Naive thymus-derived CD4-positive, alpha-beta T cell (primary cell): ENCODE measurements around the gene DISP2. TPM values are rescaled to one million over a fixed set of nuclear protein-coding genes. Genes with fewer than 3 reads are reported as not detected.

Source experiments
- ATAC-seq: fragments of 150-1000 bp; cut with Tn5 transposase; 2 replicates; pipeline ENCODE4 v1.10.0; 2021; ENCODE audit warnings: mild to moderate bottlenecking, moderate library complexity
- CTCF ChIA-PET: fragments of 350-600 bp; sonication (Branson Sonifier 250); formaldehyde crosslinking; loops from one replicate; lab custom pipeline; 2021; ENCODE audit warnings: antibody characterized with exemption; lab: Charles Lee
- POLR2A ChIA-PET: fragments of 350-600 bp; sonication (Branson Sonifier 250); formaldehyde crosslinking; loops from one replicate; lab custom pipeline; 2021; ENCODE audit warnings: antibody characterized with exemption, inconsistent platforms; lab: Charles Lee
- DNase-seq, 9 donors: peaks; one replicate each; pipeline versions ENCODE4 v3.0.0 to v3.0.0-alpha.2; 2020 to 2022; ENCODE audit warnings: mixed read lengths in 1 of 9
- H3K27ac ChIP-seq: one replicate; pipeline ENCODE4 v1.7.0; 2013; ENCODE audit warnings: mild to moderate bottlenecking, low read depth, low read length, moderate library complexity
- H3K27me3 ChIP-seq, 2 donors: one replicate each; pipeline ENCODE4 v1.7.0; 2013; ENCODE audit warnings: low read length in 2 of 2, mild to moderate bottlenecking in 2 of 2, moderate library complexity in 2 of 2; ENCODE audit not compliant: control insufficient read depth in 2 of 2, insufficient read depth in 2 of 2
- H3K36me3 ChIP-seq, 3 experiments: 1 replicate in 2 of 3; 2 replicates in 1 of 3; pipeline ENCODE4 v1.7.0; 2013; ENCODE audit warnings: low read length in 3 of 3, mild to moderate bottlenecking in 3 of 3, moderate library complexity in 1 of 3; ENCODE audit not compliant: insufficient read depth in 3 of 3, control insufficient read depth in 2 of 3
- H3K4me1 ChIP-seq, 2 donors: one replicate each; pipeline ENCODE4 v1.7.0; 2013; ENCODE audit warnings: low read length in 2 of 2, mild to moderate bottlenecking in 2 of 2, moderate library complexity in 1 of 2; ENCODE audit not compliant: control insufficient read depth in 2 of 2, insufficient read depth in 2 of 2
- H3K4me3 ChIP-seq: 2 replicates; pipeline ENCODE4 v1.7.0; 2013; ENCODE audit warnings: mild to moderate bottlenecking, low read length
- H3K9me3 ChIP-seq, 3 experiments: 1 replicate in 2 of 3; 2 replicates in 1 of 3; pipeline ENCODE4 v1.7.0; 2013; ENCODE audit warnings: low read length in 3 of 3; ENCODE audit not compliant: control insufficient read depth in 2 of 3
- H3K27ac Mint-ChIP-seq, 9 donors: one replicate each; pipeline ENCODE4 v1.8.0; 2020 to 2022; ENCODE audit warnings: mixed read lengths in 9 of 9, mild to moderate bottlenecking in 8 of 9, moderate library complexity in 5 of 9, inconsistent platforms in 2 of 9
- H3K27me3 Mint-ChIP-seq, 5 donors: one replicate each; pipeline ENCODE4 v1.8.0; 2021 to 2022; ENCODE audit warnings: mixed read lengths in 5 of 5, mild to moderate bottlenecking in 1 of 5
- H3K36me3 Mint-ChIP-seq, 5 donors: one replicate each; pipeline ENCODE4 v1.8.0; 2020 to 2022; ENCODE audit warnings: mixed read lengths in 5 of 5, mild to moderate bottlenecking in 3 of 5, inconsistent platforms in 1 of 5
- H3K4me1 Mint-ChIP-seq, 7 donors: one replicate each; pipeline ENCODE4 v1.8.0; 2020 to 2022; ENCODE audit warnings: mixed read lengths in 7 of 7, mild to moderate bottlenecking in 3 of 7, inconsistent platforms in 1 of 7
- H3K4me3 Mint-ChIP-seq, 10 donors: one replicate each; pipeline ENCODE4 v1.8.0; 2020 to 2022; ENCODE audit warnings: mild to moderate bottlenecking in 10 of 10, mixed read lengths in 10 of 10, moderate library complexity in 6 of 10, inconsistent platforms in 2 of 10
- H3K9me3 Mint-ChIP-seq, 11 donors: one replicate each; pipeline ENCODE4 v1.8.0; 2020 to 2022; ENCODE audit warnings: mixed read lengths in 11 of 11, mild to moderate bottlenecking in 4 of 11, inconsistent platforms in 1 of 11, moderate library complexity in 1 of 11
- intact Hi-C, 2 donors: fragments of 100-400 bp; cut with micrococcal nuclease; formaldehyde crosslinking; loops; one replicate each; pipeline ENCODE4 v1.15.1; 2023
- polyA plus RNA-seq, 2 donors: library from polyadenylated mRNA; unstranded; fragments of 300-500 nt; fragmentation: Illumina TruSeq; gene quantifications; one replicate each; pipeline ENCODE4 v1.2.3, GENCODE V29; 2021
- total RNA-seq, 6 experiments: library from RNA in 5 of 6; stranded (reverse) in 5 of 6; gene quantifications; 1 replicate in 5 of 6; 2 replicates in 1 of 6; pipeline ENCODE4 v1.2.3 and lab custom pipeline; 2021 to 2026

The DISP2 gene
- total and polyA plus RNA-seq, 7 experiments from 2014 or later = 0.05 to 0.51 (median 0.07) TPM; not detected in 3

GRCh38 chr15:40381818-40382529, 24.0 kb downstream of the DISP2 start:
- intact Hi-C loops = loop anchor here (1.0 to 5.0 kb wide), 11 partner anchors 14 to 425 kb away; partner anchors contain the start of genes DISP2 (in 2 of the 2), BAHD1 (in 1 of the 2), DNAJC17 (in 1 of the 2) and IVD (in 1 of the 2)
- Mint-ChIP-seq H3K36me3 (peaks cover 0 to 21% (median 5%) of the 10 kb centered on the region in 5 donors), H3K9me3 (no peaks in the 10 kb centered on the region), H3K27ac (peak overlapping the region in 2 of 9 donors; percentile 23 to 91), H3K4me3 (peak overlapping the region in 3 of 10 donors; percentile 98 to 99 (median 98)), H3K4me1 (peaks cover 16 to 26% (median 22%) of the 10 kb centered on the region in 7 donors), H3K27me3 (peaks cover 0 to 18% (median 0%) of the 10 kb centered on the region in 5 donors)
- ChIA-PET CTCF (interaction anchor here (1.3 to 1.4 kb wide), 3 partner anchors 12 to 44 kb away, joined by 3 to 5 read pairs (median 4); no protein-coding TSS in a partner anchor), POLR2A (interaction anchor here (1.0 to 2.2 kb wide), 7 partner anchors 10 to 71 kb away, joined by 3 to 19 read pairs (median 4); partner anchors contain the start of gene IVD)
- Histone ChIP-seq H3K27ac (no peak overlapping the region), H3K27me3 (no peaks in the 10 kb centered on the region), H3K4me1 (peaks cover 6 to 7% of the 10 kb centered on the region in 2 donors), H3K9me3 (no peaks in the 10 kb centered on the region), H3K4me3 (no peak overlapping the region), H3K36me3 (peaks cover 0 to 9% (median 0%) of the 10 kb centered on the region in 3 experiments)
- ATAC-seq (no peak), DNase-seq (no peak)

- peak; percentile 78 to 93 (median 91) for DNase-seq
- Histone ChIP-seq H3K4me3 (peak within 1 kb of the TSS; percentile 70), H3K36me3 (peaks cover 0 to 14% (median 0%) of the 10 kb centered on the region in 3 experiments), H3K27me3 (no peaks in the 10 kb centered on the region), H3K9me3 (no peaks in the 10 kb centered on the region), H3K27ac (peak within 1 kb of the TSS; percentile 65), H3K4me1 (peaks cover 6 to 7% of the 10 kb centered on the region in 2 donors)
- H3K9me3 Mint-ChIP-seq = no peaks in the 10 kb centered on the region
- ChIA-PET CTCF (interaction anchor here (1.3 to 1.4 kb wide), 3 partner anchors 13 to 45 kb away, joined by 3 to 5 read pairs (median 4); no protein-coding TSS in a partner anchor), POLR2A (interaction anchor here (1.0 to 2.2 kb wide), 6 partner anchors 13 to 70 kb away, joined by 3 to 19 read pairs (median 4); partner anchors contain the start of gene IVD)
- intact Hi-C loops = loop anchor here (1.0 to 5.0 kb wide), 11 partner anchors 15 to 424 kb away; partner anchors contain the start of genes DISP2 (in 2 of the 2), BAHD1 (in 1 of the 2), DNAJC17 (in 1 of the 2) and IVD (in 1 of the 2)
- ATAC-seq = peak; percentile 100
- peaks cover 0 to 30% (median 10%) of the 10 kb centered on the region in 5 donors for H3K36me3 Mint-ChIP-seq
- H3K27me3 Mint-ChIP-seq = peaks cover 0 to 13% (median 0%) of the 10 kb centered on the region in 5 donors
- peak within 1 kb of the TSS; percentile 63 to 95 (median 85) for H3K27ac Mint-ChIP-seq
- H3K4me3 Mint-ChIP-seq = peak within 1 kb of the TSS; percentile 92 to 99 (median 98)
- peaks cover 14 to 26% (median 22%) of the 10 kb centered on the region in 7 donors for H3K4me1 Mint-ChIP-seq
Measured at GRCh38 chr15:40382580-40383456, 24.8 kb downstream of the DISP2 start, which contains the start of gene KNSTRN. KNSTRN (plus strand) TSS chr15:40382721; CDS start chr15:40382836, 115 bp downstream.

- intact Hi-C loops = no loop called here
- ChIA-PET POLR2A (no interaction called here), CTCF (interaction anchor here (1.0 kb wide), 1 partner anchor 18 kb away, joined by 3 read pairs; no protein-coding TSS in a partner anchor)
- Histone ChIP-seq H3K4me1 (peaks cover 6 to 7% of the 10 kb centered on the region in 2 donors), H3K4me3 (no peak overlapping the region), H3K36me3 (peaks cover 0 to 31% (median 0%) of the 10 kb centered on the region in 3 experiments), H3K9me3 (no peaks in the 10 kb centered on the region), H3K27ac (no peak overlapping the region), H3K27me3 (no peaks in the 10 kb centered on the region)
- Mint-ChIP-seq H3K4me3 (no peak overlapping the region), H3K27me3 (no peaks in the 10 kb centered on the region), H3K9me3 (no peaks in the 10 kb centered on the region), H3K4me1 (peaks cover 15 to 29% (median 21%) of the 10 kb centered on the region in 7 donors), H3K27ac (no peak overlapping the region), H3K36me3 (peaks cover 0 to 44% (median 23%) of the 10 kb centered on the region in 5 donors)
- DNase-seq (no peak), ATAC-seq (no peak)
Measured at GRCh38 chr15:40386480-40386879, 28.5 kb downstream of the DISP2 start.

- no peaks in the 10 kb centered on the region for H3K9me3 Mint-ChIP-seq
- intact Hi-C loops = no loop called here
- H3K36me3 Mint-ChIP-seq = peaks cover 0 to 52% (median 29%) of the 10 kb centered on the region in 5 donors
- Histone ChIP-seq H3K9me3 (no peaks in the 10 kb centered on the region), H3K4me3 (no peak overlapping the region), H3K4me1 (no peaks in the 10 kb centered on the region), H3K36me3 (peaks cover 0 to 51% (median 0%) of the 10 kb centered on the region in 3 experiments), H3K27ac (no peak overlapping the region), H3K27me3 (no peaks in the 10 kb centered on the region)
- DNase-seq = no peak
- ChIA-PET CTCF (interaction anchor here (1.1 kb wide), 1 partner anchor 29 kb away, joined by 3 read pairs; no protein-coding TSS in a partner anchor), POLR2A (no interaction called here)
- peaks cover 0 to 17% (median 7%) of the 10 kb centered on the region in 7 donors for H3K4me1 Mint-ChIP-seq
- no peaks in the 10 kb centered on the region for H3K27me3 Mint-ChIP-seq
- peak; percentile 84 for ATAC-seq
- no peak overlapping the region for H3K27ac Mint-ChIP-seq
- no peak overlapping the region for H3K4me3 Mint-ChIP-seq
Measured at GRCh38 chr15:40388941-40389823, 31.2 kb downstream of the DISP2 start.

- no peak overlapping the region for H3K27ac Mint-ChIP-seq
Measured at GRCh38 chr15:40389824-40390595, 32.0 kb downstream of the DISP2 start.

More at GRCh38 chr15:40389824-40390595, 32.0 kb downstream of the DISP2 start:
- ChIA-PET CTCF (interaction anchor here (1.1 kb wide), 1 partner anchor 28 kb away, joined by 3 read pairs; no protein-coding TSS in a partner anchor), POLR2A (no interaction called here)
- H3K36me3 Mint-ChIP-seq = peaks cover 0 to 51% (median 29%) of the 10 kb centered on the region in 5 donors
- Histone ChIP-seq H3K9me3 (no peaks in the 10 kb centered on the region), H3K27me3 (no peaks in the 10 kb centered on the region), H3K4me3 (no peak overlapping the region), H3K4me1 (no peaks in the 10 kb centered on the region), H3K27ac (no peak overlapping the region), H3K36me3 (peaks cover 0 to 51% (median 0%) of the 10 kb centered on the region in 3 experiments)
- H3K9me3 Mint-ChIP-seq = no peaks in the 10 kb centered on the region
- ATAC-seq = no peak
- no peaks in the 10 kb centered on the region for H3K27me3 Mint-ChIP-seq
- H3K4me3 Mint-ChIP-seq = no peak overlapping the region
- intact Hi-C loops = no loop called here
- peaks cover 0 to 9% (median 0%) of the 10 kb centered on the region in 7 donors for H3K4me1 Mint-ChIP-seq
- DNase-seq = no peak
